ENCODE measurements around the gene KDM1A. TPM values are rescaled to one million over a fixed set of nuclear protein-coding genes. Genes with fewer than 3 reads are reported as not detected.

The KDM1A gene
- total RNA-seq, 1 experiment from 2014 or later = 204 TPM

GRCh38 chr1:23085696-23086095, 66.4 kb downstream of the KDM1A start:
- H3K9me3 Mint-ChIP-seq = no peaks in the 10 kb centered on the region

More at GRCh38 chr1:23085696-23086095, 66.4 kb downstream of the KDM1A start:
- Histone ChIP-seq H2BK5ac (ENCODE audit: insufficient read length, low read length) (no peak overlapping the region), H2BK20ac (ENCODE audit: low read depth, low read length, poor library complexity, severe bottlenecking) (no peak overlapping the region), H3K4me1 (ENCODE audit: insufficient read depth, low read length) (no peaks in the 10 kb centered on the region), H3K14ac (ENCODE audit: insufficient read depth, low read length) (no peak overlapping the region), H2AFZ (ENCODE audit: low read length) (no peak overlapping the region), H2AK5ac (ENCODE audit: insufficient read length, low read length) (no peak overlapping the region), H2BK120ac (ENCODE audit: low read depth, low read length, poor library complexity, severe bottlenecking) (no peak overlapping the region), H3K9ac (ENCODE audit: extremely low read depth, insufficient read length, low read length) (no peak overlapping the region), H3K18ac (ENCODE audit: insufficient read length, low read depth, low read length) (no peak overlapping the region), H4K8ac (replicated peaks; ENCODE audit: insufficient read length, low read depth, low read length) (no peak overlapping the region), H3K4ac (ENCODE audit: low read depth, low read length) (no peak overlapping the region), H3K23ac (ENCODE audit: insufficient read length, low read depth, low read length) (no peak overlapping the region), H4K5ac (ENCODE audit: insufficient read length, low read depth, low read length) (no peak overlapping the region), H3K27ac (ENCODE audit: insufficient read length, low read depth, low read length) (no peak overlapping the region), H2BK12ac (ENCODE audit: insufficient read length, low read depth, low read length) (no peak overlapping the region), H2BK15ac (ENCODE audit: low read depth, low read length) (no peak overlapping the region), H3K79me2 (ENCODE audit: insufficient read depth, low read length) (no peaks in the 10 kb centered on the region), H3K4me2 (ENCODE audit: insufficient read depth, insufficient read length, low read length) (no peak overlapping the region), H3T11ph (ENCODE audit: low read length) (no peak overlapping the region), H3K56ac (ENCODE audit: insufficient read length, low read depth, low read length) (no peak overlapping the region), H4K20me1 (ENCODE audit: control insufficient read depth, insufficient read depth, insufficient read length) (no peaks in the 10 kb centered on the region), H3K9me3 (ENCODE audit: control insufficient read depth, low read depth, low read length) (no peaks in the 10 kb centered on the region), H3K79me1 (ENCODE audit: insufficient read depth, low read depth, low read length, poor library complexity, severe bottlenecking) (peaks cover 3% of the 10 kb centered on the region), H3K23me2 (ENCODE audit: insufficient read length, low read depth, low read length, poor library complexity, severe bottlenecking) (no peaks in the 10 kb centered on the region), H4K91ac (ENCODE audit: insufficient read length, low read depth, low read length) (no peak overlapping the region), H3K27me3 (ENCODE audit: insufficient read depth, low read length) (no peaks in the 10 kb centered on the region)
- H3K4me3 Mint-ChIP-seq = no peak overlapping the region
- H3K27ac Mint-ChIP-seq = peak overlapping the region; percentile 49 to 86 (median 61); a peak in 5 of 7 replicates
- WGBS (ENCODE audit: extremely low coverage, insufficient read length, low lambda C conversion rate) = no CpG with 5 or more reads among the region's 3 CpGs
- TF ChIP-seq CTCF (conservative IDR thresholded peaks at IDR 0.05) = no peak
- H3K36me3 Mint-ChIP-seq (ENCODE audit: insufficient read depth in 1 of 3, low read depth in 3 of 3) = peaks cover 28 to 91% (median 78%) of the 10 kb centered on the region in 3 experiments; a peak in 6 of 7 replicates
- DNase-seq = no peak
- peaks cover 0 to 7% of the 10 kb centered on the region in 2 experiments; a peak in 3 of 4 replicates for H3K4me1 Mint-ChIP-seq
- H3K27me3 Mint-ChIP-seq (ENCODE audit: low read depth) = no peaks in the 10 kb centered on the region; the same call in 1 of the 2 replicates

Data from H9 (cell line).